GM12874 (cell line): Measurements from ENCODE around the gene RAB18.

Experiments
- TF ChIP-seq, protein P1 (sequence below): IDR thresholded peaks from 2 replicates; pipeline ENCODE4 v1.5.1; 2011; ENCODE audit warnings: low read depth, mild to moderate bottlenecking, control low read depth, low read length, moderate library complexity; ENCODE audit not compliant: insufficient read depth

RAB18 gene

DNA sequence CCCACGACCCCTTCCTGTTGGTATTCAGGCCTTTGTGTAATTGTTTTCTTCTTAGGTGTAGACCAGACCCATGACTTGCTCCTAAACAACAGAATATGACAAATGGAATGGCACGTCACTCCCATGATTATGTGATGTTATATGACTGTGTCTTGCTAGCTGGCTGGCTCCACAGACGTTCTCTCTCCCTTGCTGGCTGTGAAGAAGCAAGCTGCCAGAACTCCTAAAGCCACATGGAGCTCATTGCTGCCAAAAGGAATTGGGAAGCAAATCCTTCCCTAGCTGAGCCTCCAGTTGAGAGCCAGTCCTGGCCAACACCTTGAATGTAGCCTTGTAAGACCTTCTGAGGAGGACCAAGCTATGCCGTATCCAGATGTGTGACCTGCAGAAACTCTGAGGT lies 74.2 kb downstream of the RAB18 start:
- TF ChIP-seq, protein P1, sequence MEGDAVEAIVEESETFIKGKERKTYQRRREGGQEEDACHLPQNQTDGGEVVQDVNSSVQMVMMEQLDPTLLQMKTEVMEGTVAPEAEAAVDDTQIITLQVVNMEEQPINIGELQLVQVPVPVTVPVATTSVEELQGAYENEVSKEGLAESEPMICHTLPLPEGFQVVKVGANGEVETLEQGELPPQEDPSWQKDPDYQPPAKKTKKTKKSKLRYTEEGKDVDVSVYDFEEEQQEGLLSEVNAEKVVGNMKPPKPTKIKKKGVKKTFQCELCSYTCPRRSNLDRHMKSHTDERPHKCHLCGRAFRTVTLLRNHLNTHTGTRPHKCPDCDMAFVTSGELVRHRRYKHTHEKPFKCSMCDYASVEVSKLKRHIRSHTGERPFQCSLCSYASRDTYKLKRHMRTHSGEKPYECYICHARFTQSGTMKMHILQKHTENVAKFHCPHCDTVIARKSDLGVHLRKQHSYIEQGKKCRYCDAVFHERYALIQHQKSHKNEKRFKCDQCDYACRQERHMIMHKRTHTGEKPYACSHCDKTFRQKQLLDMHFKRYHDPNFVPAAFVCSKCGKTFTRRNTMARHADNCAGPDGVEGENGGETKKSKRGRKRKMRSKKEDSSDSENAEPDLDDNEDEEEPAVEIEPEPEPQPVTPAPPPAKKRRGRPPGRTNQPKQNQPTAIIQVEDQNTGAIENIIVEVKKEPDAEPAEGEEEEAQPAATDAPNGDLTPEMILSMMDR, result no peak

DNA sequence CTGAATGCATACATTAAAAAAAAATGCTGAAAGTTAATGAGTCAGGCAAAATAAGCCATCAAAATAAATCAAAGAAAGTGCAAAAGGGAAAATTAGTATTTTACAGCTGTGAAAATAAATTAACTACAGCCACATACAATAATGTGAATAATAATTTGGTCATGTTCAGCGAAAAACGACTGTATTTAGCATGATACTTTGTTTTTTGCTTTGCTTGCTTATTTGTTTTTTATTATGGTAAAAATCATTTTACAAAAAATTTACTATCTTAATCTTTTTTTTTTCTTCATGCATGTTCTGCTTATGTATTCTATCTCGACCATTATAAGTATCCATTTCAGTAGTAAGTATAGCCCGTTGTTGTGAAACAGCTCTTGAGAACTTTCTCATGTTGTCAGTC lies 77.1 kb downstream of the RAB18 start:
- TF ChIP-seq, protein P1, result no peak

DNA sequence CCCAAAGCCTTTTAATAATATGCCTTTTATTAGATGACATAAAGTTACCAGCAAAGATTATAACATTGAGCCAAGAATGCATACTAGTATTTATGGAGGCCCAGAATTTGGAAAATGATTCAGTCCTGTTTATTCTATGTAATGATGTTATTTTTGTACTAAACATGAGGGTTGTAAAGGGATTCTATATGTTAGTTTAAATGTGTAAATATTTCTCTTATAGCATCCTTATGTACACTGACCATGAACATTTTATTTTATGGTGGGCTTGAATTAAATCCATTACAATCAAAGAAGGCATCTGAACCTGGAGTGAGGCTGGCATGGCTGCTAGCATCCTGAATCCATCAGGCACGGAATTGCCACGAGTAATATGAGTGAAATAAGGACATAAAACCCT lies 80.2 kb downstream of the RAB18 start:
- TF ChIP-seq, protein P1, result no peak
